Daoy (cell line): ENCODE measurements around the gene APBB3. TPM values are rescaled to one million over a fixed set of nuclear protein-coding genes. Genes with fewer than 3 reads are reported as not detected.

ENCODE experiments used
- DNase-seq: peaks from one replicate; pipeline ENCODE4 v3.0.0-alpha.2; 2015; ENCODE audit warnings: low read depth
- total RNA-seq: library from RNA; depleted of rRNA; stranded (reverse); fragments of >200 nt; shearing (Covaris generic); gene quantifications from 2 replicates; pipeline ENCODE4 v1.2.3, GENCODE V29; 2014

APBB3 gene
- total RNA-seq, 1 experiment from 2014 or later = 10.7 TPM

- peak; percentile 64 for DNase-seq
These were observed 10.9 kb upstream of the APBB3 start for GRCh38 chr5:140575309-140575708.

GRCh38 chr5:140574165-140574564, 9.8 kb upstream of the APBB3 start:
- DNase-seq = no peak

GRCh38 chr5:140573683-140574082, 9.3 kb upstream of the APBB3 start:
- DNase-seq = no peak

- DNase-seq = no peak
These were observed 6.7 kb upstream of the APBB3 start for GRCh38 chr5:140571105-140571504.

GRCh38 chr5:140570488-140570887, 6.1 kb upstream of the APBB3 start:
- no peak for DNase-seq

GRCh38 chr5:140570058-140570457, 5.7 kb upstream of the APBB3 start:
- DNase-seq = no peak

- DNase-seq = no peak
These were observed 4.8 kb upstream of the APBB3 start for GRCh38 chr5:140569197-140569596.

- no peak for DNase-seq
These were observed 4.2 kb upstream of the APBB3 start for GRCh38 chr5:140568443-140569063.

GRCh38 chr5:140567871-140568270, 3.5 kb upstream of the APBB3 start:
- no peak for DNase-seq

GRCh38 chr5:140567136-140567818, 2.9 kb upstream of the APBB3 start:
- DNase-seq = no peak

GRCh38 chr5:140566665-140567064, 2.3 kb upstream of the APBB3 start:
- DNase-seq = no peak

GRCh38 chr5:140565780-140566095, 1.3 kb upstream of the APBB3 start:
- DNase-seq = no peak

- DNase-seq = peak; percentile 37
These were observed 804 bp upstream of the APBB3 start for GRCh38 chr5:140565024-140565779.

GRCh38 chr5:140563596-140563995, 802 bp downstream of the APBB3 start:
- no peak for DNase-seq

- DNase-seq = no peak
These were observed 2.5 kb downstream of the APBB3 start for GRCh38 chr5:140561753-140562523.

GRCh38 chr5:140560227-140560626, 4.2 kb downstream of the APBB3 start:
- no peak for DNase-seq

GRCh38 chr5:140558542-140558941, 5.9 kb downstream of the APBB3 start:
- no peak for DNase-seq

GRCh38 chr5:140557965-140558364, 6.4 kb downstream of the APBB3 start:
- DNase-seq = no peak

- DNase-seq = peak; percentile 97
These were observed 7.1 kb downstream of the APBB3 start, which contains the start of gene SRA1 for GRCh38 chr5:140557136-140557805. SRA1 (minus strand) TSS chr5:140557473; CDS start chr5:140557452, 21 bp downstream.

- DNase-seq = no peak
These were observed 8.0 kb downstream of the APBB3 start for GRCh38 chr5:140556438-140556837.

- no peak for DNase-seq
These were observed 8.6 kb downstream of the APBB3 start for GRCh38 chr5:140555747-140556312.
